ENCODE results near the gene CDKL1. TPM values are rescaled to one million over a fixed set of nuclear protein-coding genes. Genes with fewer than 3 reads are reported as not detected.

The CDKL1 gene
- total and polyA plus RNA-seq, 7 experiments from 2014 or later = 2.0 to 14.8 (median 4.9) TPM

- peaks cover 0 to 12% (median 6%) of the 10 kb centered on the region in 7 donors for H3K4me1 Mint-ChIP-seq
- CTCF ChIA-PET = no interaction called here
These were observed 6.3 kb upstream of the CDKL1 start for GRCh38 chr14:50402965-50403364.

DNA sequence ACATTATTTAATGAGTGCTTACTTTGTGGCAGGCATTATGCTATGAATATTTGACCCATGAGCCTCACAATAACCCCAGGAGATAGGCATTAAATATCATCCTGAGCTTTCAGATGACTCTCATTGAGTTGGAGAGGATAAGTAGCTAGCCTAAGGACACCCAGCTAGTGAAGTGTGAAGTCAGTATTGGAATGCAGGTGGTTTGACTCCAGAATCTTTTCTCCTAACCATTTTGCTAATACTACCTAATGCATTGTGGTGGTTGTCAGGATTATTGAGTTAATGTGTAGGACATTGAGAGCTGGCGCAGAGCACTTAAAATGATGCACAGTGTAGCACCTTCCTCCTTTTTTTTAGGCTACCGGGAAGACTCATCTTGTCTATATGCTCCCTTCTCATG is 3.8 kb upstream of the CDKL1 start:
- Histone ChIP-seq H3K4me3 (ENCODE audit: low read length) (no peak overlapping the region), H3K36me3 (ENCODE audit: control insufficient read depth in 2 of 3, insufficient read depth in 3 of 3, low read length in 3 of 3) (no peaks in the 10 kb centered on the region), H3K27ac (ENCODE audit: low read depth, low read length) (no peak overlapping the region), H3K9me3 (ENCODE audit: control insufficient read depth in 2 of 3, low read length in 3 of 3) (no peaks in the 10 kb centered on the region), H3K27me3 (ENCODE audit: control insufficient read depth in 2 of 2, insufficient read depth in 2 of 2, low read length in 2 of 2) (no peaks in the 10 kb centered on the region), H3K4me1 (ENCODE audit: control insufficient read depth in 2 of 2, insufficient read depth in 2 of 2, low read length in 2 of 2) (no peaks in the 10 kb centered on the region)
- peaks cover 0 to 3% (median 0%) of the 10 kb centered on the region in 5 donors for H3K36me3 Mint-ChIP-seq
- DNase-seq (no peak), ATAC-seq (no peak)
- CTCF ChIA-PET = no interaction called here
- H3K27ac Mint-ChIP-seq = no peak overlapping the region
- POLR2A ChIA-PET = no interaction called here
- H3K4me3 Mint-ChIP-seq = no peak overlapping the region
- intact Hi-C loops (cut with micrococcal nuclease) = no loop called here
- H3K27me3 Mint-ChIP-seq = peaks cover 0 to 19% (median 4%) of the 10 kb centered on the region in 5 donors
- H3K4me1 Mint-ChIP-seq = peaks cover 11 to 19% (median 12%) of the 10 kb centered on the region in 7 donors
- H3K9me3 Mint-ChIP-seq = peaks cover 0 to 3% (median 0%) of the 10 kb centered on the region in 11 donors

More at GRCh38 chr14:50402965-50403364, 6.3 kb upstream of the CDKL1 start:
- H3K4me3 Mint-ChIP-seq = no peak overlapping the region
- POLR2A ChIA-PET = no interaction called here
- Histone ChIP-seq H3K4me1 (ENCODE audit: control insufficient read depth in 2 of 2, insufficient read depth in 2 of 2, low read length in 2 of 2) (no peaks in the 10 kb centered on the region), H3K36me3 (ENCODE audit: control insufficient read depth in 2 of 3, insufficient read depth in 3 of 3, low read length in 3 of 3) (no peaks in the 10 kb centered on the region), H3K9me3 (ENCODE audit: control insufficient read depth in 2 of 3, low read length in 3 of 3) (no peaks in the 10 kb centered on the region), H3K27ac (ENCODE audit: low read depth, low read length) (no peak overlapping the region), H3K4me3 (ENCODE audit: low read length) (no peak overlapping the region), H3K27me3 (ENCODE audit: control insufficient read depth in 2 of 2, insufficient read depth in 2 of 2, low read length in 2 of 2) (no peaks in the 10 kb centered on the region)
- ATAC-seq (no peak), DNase-seq (no peak)
- H3K27ac Mint-ChIP-seq = peak overlapping the region in 2 of 9 donors; percentile 16 to 43
- peaks cover 0 to 9% (median 4%) of the 10 kb centered on the region in 5 donors for H3K36me3 Mint-ChIP-seq
- peaks cover 0 to 19% (median 6%) of the 10 kb centered on the region in 11 donors for H3K9me3 Mint-ChIP-seq
- intact Hi-C loops (cut with micrococcal nuclease) = no loop called here
- peaks cover 0 to 3% (median 0%) of the 10 kb centered on the region in 5 donors for H3K27me3 Mint-ChIP-seq

- H3K27me3 Mint-ChIP-seq = peaks cover 0 to 22% (median 4%) of the 10 kb centered on the region in 5 donors
- H3K9me3 Mint-ChIP-seq = no peaks in the 10 kb centered on the region
- no peak overlapping the region for H3K4me3 Mint-ChIP-seq
- peaks cover 0 to 3% (median 0%) of the 10 kb centered on the region in 5 donors for H3K36me3 Mint-ChIP-seq
- Histone ChIP-seq H3K27ac (ENCODE audit: low read depth, low read length) (no peak overlapping the region), H3K4me3 (ENCODE audit: low read length) (no peak overlapping the region), H3K4me1 (ENCODE audit: control insufficient read depth in 2 of 2, insufficient read depth in 2 of 2, low read length in 2 of 2) (no peaks in the 10 kb centered on the region), H3K27me3 (ENCODE audit: control insufficient read depth in 2 of 2, insufficient read depth in 2 of 2, low read length in 2 of 2) (no peaks in the 10 kb centered on the region), H3K36me3 (ENCODE audit: control insufficient read depth in 2 of 3, insufficient read depth in 3 of 3, low read length in 3 of 3) (no peaks in the 10 kb centered on the region), H3K9me3 (ENCODE audit: control insufficient read depth in 2 of 3, low read length in 3 of 3) (no peaks in the 10 kb centered on the region)
- ATAC-seq = no peak
- CTCF ChIA-PET = no interaction called here
- POLR2A ChIA-PET = no interaction called here
- peaks cover 11 to 22% (median 12%) of the 10 kb centered on the region in 7 donors for H3K4me1 Mint-ChIP-seq
- DNase-seq = no peak
- no peak overlapping the region for H3K27ac Mint-ChIP-seq
- intact Hi-C loops (cut with micrococcal nuclease) = loop anchor here in 1 of 2 donors (5.0 kb wide), 1 partner anchor 133 kb away; the partner anchor contains the start of gene MAP4K5
These were observed 2.8 kb upstream of the CDKL1 start for GRCh38 chr14:50399251-50400032.

GRCh38 chr14:50398189-50398580 is 1.5 kb upstream of the CDKL1 start:
- no peak for ATAC-seq
- peak overlapping the region in 6 of 10 donors; percentile 34 to 95 (median 49) for H3K4me3 Mint-ChIP-seq
- Histone ChIP-seq H3K27ac (ENCODE audit: low read depth, low read length) (no peak overlapping the region), H3K4me1 (ENCODE audit: control insufficient read depth in 2 of 2, insufficient read depth in 2 of 2, low read length in 2 of 2) (no peaks in the 10 kb centered on the region), H3K9me3 (ENCODE audit: control insufficient read depth in 2 of 3, low read length in 3 of 3) (no peaks in the 10 kb centered on the region), H3K27me3 (ENCODE audit: control insufficient read depth in 2 of 2, insufficient read depth in 2 of 2, low read length in 2 of 2) (no peaks in the 10 kb centered on the region), H3K4me3 (ENCODE audit: low read length) (no peak overlapping the region), H3K36me3 (ENCODE audit: control insufficient read depth in 2 of 3, insufficient read depth in 3 of 3, low read length in 3 of 3) (no peaks in the 10 kb centered on the region)
- intact Hi-C loops (cut with micrococcal nuclease) = loop anchor here in 1 of 2 donors (5.0 kb wide), 1 partner anchor 134 kb away; the partner anchor contains the start of gene MAP4K5
- no peaks in the 10 kb centered on the region for H3K9me3 Mint-ChIP-seq
- H3K27me3 Mint-ChIP-seq = peaks cover 0 to 24% (median 4%) of the 10 kb centered on the region in 5 donors
- ChIA-PET CTCF (no interaction called here), POLR2A (no interaction called here)
- no peak for DNase-seq
- H3K36me3 Mint-ChIP-seq = peaks cover 0 to 3% (median 0%) of the 10 kb centered on the region in 5 donors
- peaks cover 11 to 24% (median 12%) of the 10 kb centered on the region in 7 donors for H3K4me1 Mint-ChIP-seq
- H3K27ac Mint-ChIP-seq = no peak overlapping the region

GRCh38 chr14:50397390-50398188 is 908 bp upstream of the CDKL1 start:
- Mint-ChIP-seq H3K4me3 (peak overlapping the region; percentile 82 to 95 (median 86)), H3K27ac (peak overlapping the region in 5 of 9 donors; percentile 18 to 80 (median 61)), H3K9me3 (no peaks in the 10 kb centered on the region), H3K27me3 (peaks cover 0 to 24% (median 4%) of the 10 kb centered on the region in 5 donors), H3K36me3 (peaks cover 0 to 3% (median 0%) of the 10 kb centered on the region in 5 donors), H3K4me1 (peaks cover 11 to 24% (median 12%) of the 10 kb centered on the region in 7 donors)
- H3K36me3 ChIP-seq (ENCODE audit: control insufficient read depth in 2 of 3, insufficient read depth in 3 of 3, low read length in 3 of 3) = no peaks in the 10 kb centered on the region
- intact Hi-C loops (cut with micrococcal nuclease) = loop anchor here (1.0 to 5.0 kb wide), 3 partner anchors 34 to 135 kb away; partner anchors contain the start of genes DMAC2L (in 1 of the 2), L2HGDH (in 1 of the 2) and MAP4K5 (in 1 of the 2)
- H3K4me1 ChIP-seq (ENCODE audit: control insufficient read depth in 2 of 2, insufficient read depth in 2 of 2, low read length in 2 of 2) = no peaks in the 10 kb centered on the region
- no peaks in the 10 kb centered on the region for H3K9me3 ChIP-seq (ENCODE audit: control insufficient read depth in 2 of 3, low read length in 3 of 3)
- POLR2A ChIA-PET = interaction anchor here (0.5 kb wide), 1 partner anchor 108 kb away, joined by 3 read pairs; no protein-coding TSS in a partner anchor
- H3K27me3 ChIP-seq (ENCODE audit: control insufficient read depth in 2 of 2, insufficient read depth in 2 of 2, low read length in 2 of 2) = no peaks in the 10 kb centered on the region
- CTCF ChIA-PET = no interaction called here
- ATAC-seq = peak; percentile 8
- H3K4me3 ChIP-seq (ENCODE audit: low read length) = peak overlapping the region; percentile 78
- H3K27ac ChIP-seq (ENCODE audit: low read depth, low read length) = no peak overlapping the region
- DNase-seq = no peak

DNA sequence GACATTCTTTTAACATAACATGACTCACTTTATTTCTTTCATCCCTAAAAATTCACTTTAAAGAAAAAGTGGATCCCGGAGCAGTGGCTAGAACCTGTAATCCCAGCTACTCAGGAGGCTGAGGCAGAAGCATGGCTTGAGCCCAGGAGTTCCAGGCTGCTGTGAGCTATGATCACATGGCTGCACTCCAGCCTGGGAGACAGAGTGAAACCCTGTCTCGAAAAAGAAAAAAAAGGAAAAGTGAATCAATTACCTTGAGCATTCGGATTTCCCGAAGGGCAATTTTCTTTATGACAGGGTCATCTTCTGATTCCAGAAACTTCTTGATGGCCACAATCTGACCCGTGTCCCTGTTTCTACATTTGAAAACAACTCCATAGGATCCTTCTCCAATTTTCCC is 1.2 kb downstream of the CDKL1 start:
- Mint-ChIP-seq H3K4me1 (peaks cover 11 to 24% (median 12%) of the 10 kb centered on the region in 7 donors), H3K36me3 (peaks cover 0 to 5% (median 0%) of the 10 kb centered on the region in 5 donors), H3K4me3 (peak overlapping the region in 9 of 10 donors; percentile 7 to 92 (median 89)), H3K27me3 (peaks cover 0 to 24% (median 6%) of the 10 kb centered on the region in 5 donors), H3K9me3 (no peaks in the 10 kb centered on the region), H3K27ac (no peak overlapping the region)
- H3K27ac ChIP-seq (ENCODE audit: low read depth, low read length) = no peak overlapping the region
- no peaks in the 10 kb centered on the region for H3K9me3 ChIP-seq (ENCODE audit: control insufficient read depth in 2 of 3, low read length in 3 of 3)
- no peak for DNase-seq
- H3K27me3 ChIP-seq (ENCODE audit: control insufficient read depth in 2 of 2, insufficient read depth in 2 of 2, low read length in 2 of 2) = no peaks in the 10 kb centered on the region
- ChIA-PET CTCF (no interaction called here), POLR2A (no interaction called here)
- H3K4me1 ChIP-seq (ENCODE audit: control insufficient read depth in 2 of 2, insufficient read depth in 2 of 2, low read length in 2 of 2) = no peaks in the 10 kb centered on the region
- no peaks in the 10 kb centered on the region for H3K36me3 ChIP-seq (ENCODE audit: control insufficient read depth in 2 of 3, insufficient read depth in 3 of 3, low read length in 3 of 3)
- intact Hi-C loops (cut with micrococcal nuclease) = loop anchor here in 1 of 2 donors (5.0 kb wide), 1 partner anchor 137 kb away; the partner anchor contains the start of gene MAP4K5
- H3K4me3 ChIP-seq (ENCODE audit: low read length) = no peak overlapping the region
- no peak for ATAC-seq

All from naive thymus-derived CD4-positive, alpha-beta T cell (primary cell).